Glomerular visceral epithelial cell (primary cell): ENCODE data around the gene MYNN.

Source experiments
- DNase-seq: peaks from one replicate; pipeline ENCODE4 v3.0.0-alpha.2; 2016; ENCODE audit errors: extremely low spot score

The MYNN gene

DNA sequence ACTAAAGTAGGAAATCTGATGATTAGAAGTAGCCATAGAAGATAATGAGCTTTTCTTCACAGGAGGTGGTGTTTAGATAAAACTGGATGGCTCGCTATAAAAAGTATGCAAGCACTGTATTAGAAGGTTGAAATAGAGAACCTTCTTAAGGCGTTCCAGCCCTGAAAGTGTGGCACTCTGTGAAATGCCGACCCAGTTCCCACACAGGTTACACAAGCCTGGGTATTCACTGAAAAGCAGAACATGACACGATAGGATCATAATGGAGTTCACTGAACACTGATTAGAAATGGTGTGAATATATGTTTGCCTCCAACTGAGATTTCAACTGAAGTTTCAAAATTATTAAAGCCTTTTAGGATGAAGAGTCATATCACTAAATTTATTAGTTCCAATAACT lies 54.5 kb downstream of the MYNN start:
- no peak for DNase-seq

DNA sequence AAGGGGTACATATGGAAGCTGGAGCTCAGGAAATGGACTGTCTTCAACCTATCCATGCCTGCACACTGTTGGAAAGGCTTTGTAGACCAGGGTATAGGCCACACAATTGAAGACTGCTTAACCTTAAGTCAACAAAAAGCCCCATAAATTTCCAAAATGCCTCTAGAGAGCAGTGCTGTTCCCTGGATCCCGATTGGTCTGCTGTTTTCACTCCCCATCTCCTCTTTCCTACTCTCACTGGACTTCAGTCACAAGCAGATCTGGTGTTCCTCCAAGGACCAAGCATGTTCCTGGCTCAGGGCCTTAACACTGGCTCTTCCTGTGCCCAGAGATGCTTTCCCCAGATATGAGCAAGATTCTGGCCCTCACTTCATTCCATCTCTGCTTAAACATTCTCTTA lies 62.3 kb downstream of the MYNN start:
- no peak for DNase-seq

DNA sequence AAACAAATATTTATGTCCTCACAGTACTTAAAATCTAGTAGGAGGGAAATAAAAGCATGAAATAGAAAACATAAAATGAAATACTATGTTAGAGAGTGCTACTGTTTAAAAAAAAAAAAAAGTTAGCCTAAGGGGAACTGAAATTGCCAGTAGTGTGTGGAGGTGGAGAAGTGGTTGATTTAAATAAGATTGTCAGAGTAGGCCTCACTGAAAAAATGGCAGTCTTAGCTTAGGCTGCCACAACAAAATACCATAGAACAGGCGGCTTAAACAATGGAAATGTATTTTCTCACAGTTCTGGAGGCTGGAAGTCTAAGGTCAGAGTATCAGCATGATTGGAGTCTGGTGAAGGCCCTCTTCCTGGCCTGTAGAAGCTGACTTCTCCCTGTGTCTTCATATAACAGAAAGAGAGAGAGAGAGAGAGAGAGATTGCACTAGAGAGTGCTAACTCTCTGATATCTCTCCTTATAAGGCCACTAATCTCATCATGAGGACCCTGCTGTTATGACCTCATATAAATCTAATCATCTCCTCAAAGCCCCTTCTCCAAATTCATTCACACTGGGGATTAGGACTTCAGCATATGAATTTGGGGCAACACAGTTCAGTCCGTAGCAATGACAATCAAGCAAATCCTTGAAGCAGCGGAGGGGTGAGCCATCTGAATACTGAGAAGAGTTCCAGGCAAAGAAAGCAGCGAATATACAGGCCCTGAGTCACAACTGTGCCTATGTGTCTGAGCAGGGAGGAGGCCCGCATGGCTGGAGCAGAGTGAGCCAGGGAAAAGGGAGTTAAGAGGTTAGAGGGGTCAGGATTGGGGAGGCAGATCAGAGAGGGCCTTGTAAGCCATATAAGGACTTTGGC lies 63.1 kb downstream of the MYNN start:
- DNase-seq, result no peak

DNA sequence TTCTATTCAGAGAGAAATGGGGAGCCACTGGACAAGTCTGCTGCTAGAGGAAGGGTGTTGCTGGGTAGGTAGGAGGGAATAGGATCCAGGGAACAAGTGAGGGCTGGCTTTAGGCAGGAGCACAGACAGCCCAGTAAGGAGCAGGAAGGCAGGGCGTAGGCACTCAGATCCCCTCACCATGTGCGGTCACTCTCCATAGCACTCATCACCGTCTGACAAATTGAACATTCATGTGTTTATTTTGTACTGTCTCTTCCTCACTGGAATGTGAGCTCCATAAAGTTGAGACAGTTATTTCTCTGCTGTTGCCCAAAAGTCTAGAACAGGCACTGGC lies 63.7 kb downstream of the MYNN start:
- DNase-seq, result no peak

DNA sequence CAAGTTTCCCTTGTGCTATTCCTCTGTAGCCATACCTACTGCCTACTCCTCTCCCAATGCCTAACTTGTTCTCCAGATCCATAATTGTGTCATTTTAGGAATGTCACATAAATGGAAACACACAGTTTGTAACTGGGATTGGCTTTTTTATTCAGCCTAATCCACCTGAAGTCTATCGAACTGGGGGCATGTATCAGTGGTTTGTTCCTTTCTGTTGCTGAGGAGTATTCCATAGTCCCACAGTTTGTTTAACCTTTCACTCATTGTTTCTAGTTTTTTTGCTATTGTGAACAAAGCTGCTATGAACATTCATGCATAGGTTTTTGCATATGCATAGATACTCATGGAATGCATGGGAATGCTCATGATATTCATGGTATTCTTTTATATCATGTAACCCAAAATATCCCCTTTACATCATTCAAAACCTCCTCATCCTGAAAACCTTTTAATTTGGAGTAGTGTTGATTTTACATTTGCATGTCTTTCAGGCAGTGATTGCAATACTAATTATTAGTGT lies 65.4 kb downstream of the MYNN start:
- no peak for DNase-seq
